ENCODE results near the gene DNASE1. TPM values are rescaled to one million over a fixed set of nuclear protein-coding genes. Genes with fewer than 3 reads are reported as not detected.
A peak's percentile ranks its signal among the peaks of the same experiment; 100 is the strongest.
"Not testable (repeated sequence)": the region's sequence is repeated elsewhere in the genome, so short reads cannot be mapped to it uniquely, and the experiment has no call there.

The DNASE1 gene
- 7.7 TPM for total RNA-seq
- long read RNA-seq, partial matches to known transcripts, result 2 of 12 reads
- long read RNA-seq, other reads (novel, unspliced or antisense), result 10 of 12 reads

GRCh38 chr16:3654249-3654991 is at the start of gene DNASE1:
Gene DNASE1 (plus strand): TSS chr16:3654691. CDS start chr16:3655374, 683 bp downstream.
- peak; percentile 43 for DNase-seq
- no peaks in the 10 kb centered on the region for H3K9me3 ChIP-seq (replicated peaks)
- intact Hi-C loops (cut with micrococcal nuclease), result no loop called here
- H3K4me1 ChIP-seq, result peaks cover 21% of the 10 kb centered on the region
- H3K4me3 ChIP-seq, result no peak within 1 kb of the TSS
- H3K27me3 ChIP-seq (ENCODE audit: low read depth), result no peaks in the 10 kb centered on the region
- peak within 1 kb of the TSS; percentile 47 for H3K27ac ChIP-seq (replicated peaks)
- peak; percentile 71 for TF ChIP-seq CTCF (IDR thresholded peaks at IDR 0.05; ENCODE audit: borderline replicate concordance)
- H3K36me3 ChIP-seq, result peaks cover 49% of the 10 kb centered on the region

GRCh38 chr16:3606441-3606840 is 48.0 kb upstream of the DNASE1 start:
- peaks cover 27% of the 10 kb centered on the region for H3K36me3 ChIP-seq

GRCh38 chr16:3607161-3607560 is 47.3 kb upstream of the DNASE1 start:
- Histone ChIP-seq H3K4me1 (peaks cover 32% of the 10 kb centered on the region), H3K4me3 (no peak overlapping the region), H3K27ac (replicated peaks) (no peak overlapping the region), H3K9me3 (replicated peaks) (no peaks in the 10 kb centered on the region), H3K36me3 (peaks cover 27% of the 10 kb centered on the region), H3K27me3 (ENCODE audit: low read depth) (no peaks in the 10 kb centered on the region)
- DNase-seq, result no peak
- intact Hi-C loops (cut with micrococcal nuclease), result no loop called here
- TF ChIP-seq CTCF (IDR thresholded peaks at IDR 0.05; ENCODE audit: borderline replicate concordance), result no peak

More at GRCh38 chr16:3606441-3606840, 48.0 kb upstream of the DNASE1 start:
- no peak for DNase-seq
- intact Hi-C loops (cut with micrococcal nuclease), result no loop called here
- Histone ChIP-seq H3K4me1 (peaks cover 32% of the 10 kb centered on the region), H3K27ac (replicated peaks) (no peak overlapping the region), H3K27me3 (ENCODE audit: low read depth) (no peaks in the 10 kb centered on the region), H3K4me3 (no peak overlapping the region), H3K9me3 (replicated peaks) (no peaks in the 10 kb centered on the region)
- TF ChIP-seq CTCF (IDR thresholded peaks at IDR 0.05; ENCODE audit: borderline replicate concordance), result no peak

- peaks cover 27% of the 10 kb centered on the region for H3K36me3 ChIP-seq
- intact Hi-C loops (cut with micrococcal nuclease), result no loop called here
- H3K27ac ChIP-seq (replicated peaks), result no peak overlapping the region
- no peak for TF ChIP-seq CTCF (IDR thresholded peaks at IDR 0.05; ENCODE audit: borderline replicate concordance)
- no peaks in the 10 kb centered on the region for H3K27me3 ChIP-seq (ENCODE audit: low read depth)
- H3K4me1 ChIP-seq, result peaks cover 32% of the 10 kb centered on the region
- no peak overlapping the region for H3K4me3 ChIP-seq
- no peak for DNase-seq
- no peaks in the 10 kb centered on the region for H3K9me3 ChIP-seq (replicated peaks)
Observed at GRCh38 chr16:3607634-3608033, 46.9 kb upstream of the DNASE1 start.

GRCh38 chr16:3608069-3608468 is 46.4 kb upstream of the DNASE1 start:
- no peaks in the 10 kb centered on the region for H3K27me3 ChIP-seq (ENCODE audit: low read depth)
- H3K36me3 ChIP-seq, result peaks cover 27% of the 10 kb centered on the region
- DNase-seq, result no peak
- no peak overlapping the region for H3K27ac ChIP-seq (replicated peaks)
- peaks cover 34% of the 10 kb centered on the region for H3K4me1 ChIP-seq
- intact Hi-C loops (cut with micrococcal nuclease), result no loop called here
- TF ChIP-seq CTCF (IDR thresholded peaks at IDR 0.05; ENCODE audit: borderline replicate concordance), result no peak
- H3K4me3 ChIP-seq, result no peak overlapping the region
- H3K9me3 ChIP-seq (replicated peaks), result no peaks in the 10 kb centered on the region

- H3K4me3 ChIP-seq; DNase-seq; H3K27ac ChIP-seq (replicated peaks); H3K9me3 ChIP-seq (replicated peaks); H3K27me3 ChIP-seq (ENCODE audit: low read depth); intact Hi-C loops (cut with micrococcal nuclease): not testable (repeated sequence)
- H3K36me3 ChIP-seq, result peaks cover 21% of the 10 kb centered on the region
- peaks cover 36% of the 10 kb centered on the region for H3K4me1 ChIP-seq
Observed at GRCh38 chr16:3608976-3609375, 45.5 kb upstream of the DNASE1 start.
